ENCODE measurements around the gene SPINK6. TPM values are rescaled to one million over a fixed set of nuclear protein-coding genes. Genes with fewer than 3 reads are reported as not detected.

SPINK6 gene
- total RNA-seq, 3 donors from 2014 or later, result not detected

DNA sequence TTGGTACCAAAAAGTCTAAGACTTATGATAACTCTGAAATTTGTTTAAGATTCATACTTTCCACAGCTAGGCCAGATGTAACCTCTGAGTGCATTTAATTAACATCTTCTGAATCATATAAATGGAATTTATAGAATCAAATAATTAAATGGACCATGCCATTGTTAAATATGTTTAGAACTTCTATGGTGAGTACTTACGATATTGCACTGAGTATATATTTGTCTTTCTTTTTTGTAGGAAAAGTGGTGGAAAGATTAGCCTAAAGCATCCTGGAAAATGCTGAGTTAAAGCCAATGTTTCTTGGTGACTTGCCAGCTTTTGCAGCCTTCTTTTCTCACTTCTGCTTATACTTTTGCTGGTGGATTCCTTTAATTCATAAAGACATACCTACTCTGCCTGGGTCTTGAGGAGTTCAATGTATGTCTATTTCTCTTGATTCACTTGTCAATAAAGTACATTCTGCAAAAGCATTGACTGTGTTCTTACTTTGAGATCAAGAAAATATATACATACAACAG, 11.9 kb downstream of the SPINK6 start:
- H3K27ac ChIP-seq, result no peak overlapping the region
- H3K9me3 ChIP-seq, result no peaks in the 10 kb centered on the region
- H3K4me3 ChIP-seq, result no peak overlapping the region
- no peak for DNase-seq (ENCODE audit: low spot score in 2 of 2)
- H3K27me3 ChIP-seq, result no peaks in the 10 kb centered on the region
- no peaks in the 10 kb centered on the region for H3K4me1 ChIP-seq
- no peaks in the 10 kb centered on the region for H3K36me3 ChIP-seq
- intact Hi-C loops (cut with DNase I; ENCODE audit: low total_unique reads), result no loop called here
- no peak for TF ChIP-seq POLR2AphosphoS5 (IDR thresholded peaks at IDR 0.05)
- no peak for TF ChIP-seq POLR2A (IDR thresholded peaks at IDR 0.05)
- TF ChIP-seq, protein P1, sequence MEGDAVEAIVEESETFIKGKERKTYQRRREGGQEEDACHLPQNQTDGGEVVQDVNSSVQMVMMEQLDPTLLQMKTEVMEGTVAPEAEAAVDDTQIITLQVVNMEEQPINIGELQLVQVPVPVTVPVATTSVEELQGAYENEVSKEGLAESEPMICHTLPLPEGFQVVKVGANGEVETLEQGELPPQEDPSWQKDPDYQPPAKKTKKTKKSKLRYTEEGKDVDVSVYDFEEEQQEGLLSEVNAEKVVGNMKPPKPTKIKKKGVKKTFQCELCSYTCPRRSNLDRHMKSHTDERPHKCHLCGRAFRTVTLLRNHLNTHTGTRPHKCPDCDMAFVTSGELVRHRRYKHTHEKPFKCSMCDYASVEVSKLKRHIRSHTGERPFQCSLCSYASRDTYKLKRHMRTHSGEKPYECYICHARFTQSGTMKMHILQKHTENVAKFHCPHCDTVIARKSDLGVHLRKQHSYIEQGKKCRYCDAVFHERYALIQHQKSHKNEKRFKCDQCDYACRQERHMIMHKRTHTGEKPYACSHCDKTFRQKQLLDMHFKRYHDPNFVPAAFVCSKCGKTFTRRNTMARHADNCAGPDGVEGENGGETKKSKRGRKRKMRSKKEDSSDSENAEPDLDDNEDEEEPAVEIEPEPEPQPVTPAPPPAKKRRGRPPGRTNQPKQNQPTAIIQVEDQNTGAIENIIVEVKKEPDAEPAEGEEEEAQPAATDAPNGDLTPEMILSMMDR (IDR thresholded peaks at IDR 0.05), result no peak

DNA sequence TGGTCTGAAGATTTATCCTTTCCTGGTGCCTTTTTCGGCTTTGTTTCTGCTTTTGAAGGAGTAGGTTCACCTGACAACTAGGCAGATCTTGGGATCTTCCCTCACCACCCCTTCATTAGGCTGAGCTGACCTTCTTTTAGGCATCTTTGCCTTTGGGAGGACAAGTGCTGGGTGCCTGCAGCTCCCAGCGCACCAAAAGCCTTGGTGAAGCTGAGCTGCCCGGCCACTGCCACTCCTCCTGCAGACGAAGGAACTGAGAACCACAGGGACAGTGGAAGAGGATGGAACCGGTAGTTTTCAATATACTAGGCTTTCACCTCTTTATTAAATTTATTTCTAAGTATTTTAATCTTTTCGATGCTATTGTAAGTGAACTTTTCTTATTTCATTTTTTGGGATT, 18.7 kb downstream of the SPINK6 start:
- no peak for DNase-seq (ENCODE audit: low spot score in 2 of 2)
- H3K4me1 ChIP-seq, result no peaks in the 10 kb centered on the region
- no peaks in the 10 kb centered on the region for H3K9me3 ChIP-seq
- intact Hi-C loops (cut with DNase I; ENCODE audit: low total_unique reads), result no loop called here
- no peak overlapping the region for H3K4me3 ChIP-seq
- no peak overlapping the region for H3K27ac ChIP-seq
- no peaks in the 10 kb centered on the region for H3K27me3 ChIP-seq
- TF ChIP-seq POLR2AphosphoS5 (IDR thresholded peaks at IDR 0.05), result no peak
- TF ChIP-seq, protein P1 (IDR thresholded peaks at IDR 0.05), result no peak
- TF ChIP-seq POLR2A (IDR thresholded peaks at IDR 0.05), result no peak
- no peaks in the 10 kb centered on the region for H3K36me3 ChIP-seq

DNA sequence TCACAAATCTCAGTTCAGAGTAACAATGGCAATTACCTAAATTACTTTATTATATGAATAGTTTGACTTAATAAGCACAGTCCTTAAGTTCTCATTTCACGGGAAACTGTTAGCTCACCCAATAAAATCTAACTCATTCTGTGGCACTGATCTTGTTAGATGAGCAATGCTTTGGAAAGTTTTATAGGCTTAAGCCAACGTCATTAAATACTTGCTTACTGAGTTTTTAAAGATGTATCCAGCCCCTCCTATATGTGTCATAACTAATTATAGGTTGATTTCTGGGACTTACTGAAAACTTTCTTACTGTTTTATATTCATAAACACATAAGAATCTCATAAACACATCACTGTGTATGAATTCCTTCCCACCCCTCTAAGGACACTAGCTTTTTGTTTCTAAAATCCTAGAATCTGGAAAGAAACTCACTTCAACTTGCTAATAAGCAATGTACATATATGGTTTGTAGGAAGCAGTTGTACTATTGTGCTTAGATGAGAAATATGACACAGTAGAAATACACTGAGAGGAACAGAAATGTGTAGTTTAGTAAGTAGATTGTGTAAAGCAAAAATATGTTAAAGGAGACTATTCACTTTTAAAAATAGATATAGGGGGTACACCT, 21.4 kb downstream of the SPINK6 start:
- Histone ChIP-seq H3K27ac (no peak overlapping the region), H3K4me3 (no peak overlapping the region), H3K27me3 (no peaks in the 10 kb centered on the region), H3K9me3 (no peaks in the 10 kb centered on the region), H3K36me3 (no peaks in the 10 kb centered on the region), H3K4me1 (no peaks in the 10 kb centered on the region)
- DNase-seq (ENCODE audit: low spot score in 2 of 2), result no peak
- TF ChIP-seq, protein P1 (IDR thresholded peaks at IDR 0.05), result no peak
- no peak for TF ChIP-seq POLR2A (IDR thresholded peaks at IDR 0.05)
- intact Hi-C loops (cut with DNase I; ENCODE audit: low total_unique reads), result no loop called here

DNA sequence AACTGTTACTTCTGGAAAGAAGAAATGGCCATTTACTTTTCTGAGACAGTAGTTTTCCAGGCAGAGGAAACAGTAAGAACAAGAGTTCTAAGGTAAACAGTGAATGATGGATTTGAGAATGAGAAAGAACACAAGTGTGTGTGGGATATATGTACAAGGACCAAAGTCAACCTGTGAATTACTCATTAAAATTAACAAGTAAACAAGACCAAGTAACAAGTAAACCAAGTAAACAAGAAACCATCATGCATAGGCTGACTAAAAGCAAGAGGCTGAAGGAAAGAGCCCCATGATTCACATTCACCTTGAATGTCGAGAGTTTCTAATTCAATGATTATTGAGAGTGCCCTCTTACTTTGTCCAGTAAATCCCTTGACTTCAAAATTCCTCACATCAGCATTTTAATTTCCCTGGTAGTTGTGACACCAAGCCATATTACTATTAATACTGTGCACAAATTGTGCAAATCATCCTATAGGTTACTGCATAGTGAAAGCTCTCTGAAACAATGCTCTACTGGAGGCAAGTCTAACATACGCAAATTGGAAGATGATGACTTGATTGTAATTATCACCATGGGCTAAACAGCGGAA, 25.6 kb downstream of the SPINK6 start:
- no peak for DNase-seq (ENCODE audit: low spot score in 2 of 2)
- no peak for TF ChIP-seq POLR2A (IDR thresholded peaks at IDR 0.05)
- TF ChIP-seq, protein P1 (IDR thresholded peaks at IDR 0.05), result no peak
- TF ChIP-seq POLR2AphosphoS5 (IDR thresholded peaks at IDR 0.05), result no peak
- no peak overlapping the region for H3K4me3 ChIP-seq
- no peaks in the 10 kb centered on the region for H3K36me3 ChIP-seq
- intact Hi-C loops (cut with DNase I; ENCODE audit: low total_unique reads), result no loop called here
- H3K27me3 ChIP-seq, result no peaks in the 10 kb centered on the region
- no peak overlapping the region for H3K27ac ChIP-seq
- H3K9me3 ChIP-seq, result no peaks in the 10 kb centered on the region
- H3K4me1 ChIP-seq, result no peaks in the 10 kb centered on the region

DNA sequence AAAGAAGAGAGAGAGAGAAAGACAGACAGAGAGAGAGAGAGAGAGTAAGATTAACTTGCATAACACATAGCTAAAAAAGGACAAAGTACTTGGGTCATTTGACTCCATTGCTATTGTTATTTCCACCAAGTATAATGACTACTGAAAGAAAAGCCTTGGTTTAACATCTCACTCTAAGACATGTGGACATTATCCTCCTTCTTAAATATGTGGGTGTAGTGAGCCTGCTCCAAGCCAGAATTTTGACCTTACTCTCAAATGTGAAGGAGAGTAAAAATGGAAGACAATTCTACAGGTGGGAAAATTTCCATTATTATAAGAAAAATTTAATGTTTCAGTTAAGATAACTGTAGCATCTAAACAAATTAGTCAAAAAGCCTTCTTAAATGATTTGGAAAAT, 27.0 kb downstream of the SPINK6 start:
- TF ChIP-seq, protein P1 (IDR thresholded peaks at IDR 0.05), result no peak
- TF ChIP-seq POLR2A (IDR thresholded peaks at IDR 0.05) (no peak), POLR2AphosphoS5 (IDR thresholded peaks at IDR 0.05) (no peak)
- no peak overlapping the region for H3K27ac ChIP-seq
- no peak overlapping the region for H3K4me3 ChIP-seq
- H3K4me1 ChIP-seq, result no peaks in the 10 kb centered on the region
- no peaks in the 10 kb centered on the region for H3K27me3 ChIP-seq
- intact Hi-C loops (cut with DNase I; ENCODE audit: low total_unique reads), result no loop called here
- no peaks in the 10 kb centered on the region for H3K36me3 ChIP-seq
- no peak for DNase-seq (ENCODE audit: low spot score in 2 of 2)
- H3K9me3 ChIP-seq, result no peaks in the 10 kb centered on the region
